GM15510 (cell line): ENCODE measurements around the gene KSR1.

Source experiments
- POLR2A ChIP-seq: IDR thresholded peaks from 3 replicates; pipeline ENCODE4 v1.6.1; 2011; ENCODE audit warnings: borderline replicate concordance; ENCODE audit not compliant: insufficient read length; ENCODE audit errors: extremely low read depth

Gene KSR1

DNA sequence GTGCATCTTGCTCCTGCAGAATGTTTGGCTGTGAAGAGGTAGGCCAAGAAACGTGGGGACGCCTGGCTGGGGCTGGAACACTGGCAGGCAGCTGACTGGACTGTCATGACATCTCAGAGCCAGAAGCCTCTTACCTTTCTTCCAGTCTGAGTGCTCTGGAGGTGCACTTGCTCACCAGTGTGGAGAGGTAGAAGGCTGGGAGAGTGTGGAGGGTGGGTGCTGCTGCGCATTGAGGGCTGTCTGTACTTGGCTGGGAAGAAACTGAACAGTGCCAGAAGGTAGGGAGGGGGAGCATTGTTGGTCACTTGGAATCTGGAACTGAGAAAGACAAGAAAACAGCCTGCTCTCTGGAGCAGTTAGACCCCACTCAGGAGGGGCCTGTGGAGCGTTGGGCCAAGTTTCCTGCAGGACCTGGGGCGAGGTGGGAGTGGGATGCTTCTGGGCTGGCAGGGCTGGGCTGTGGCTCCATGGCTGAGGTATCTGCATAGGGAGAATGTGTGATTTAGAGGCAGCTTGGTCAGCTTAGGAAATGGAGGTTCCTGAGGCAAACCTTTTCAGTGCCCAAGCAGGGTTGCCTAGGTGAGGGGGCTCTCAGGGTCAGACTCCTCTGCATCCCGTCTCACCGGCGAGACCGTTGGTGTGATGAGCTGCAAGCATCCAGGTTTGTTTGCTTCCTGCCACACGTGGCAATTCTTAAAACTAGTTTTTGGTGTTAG, 55.1 kb downstream of the KSR1 start:
- TF ChIP-seq POLR2A = no peak

- TF ChIP-seq POLR2A = no peak
Measured at GRCh38 chr17:27512031-27512430, 55.8 kb downstream of the KSR1 start.

DNA sequence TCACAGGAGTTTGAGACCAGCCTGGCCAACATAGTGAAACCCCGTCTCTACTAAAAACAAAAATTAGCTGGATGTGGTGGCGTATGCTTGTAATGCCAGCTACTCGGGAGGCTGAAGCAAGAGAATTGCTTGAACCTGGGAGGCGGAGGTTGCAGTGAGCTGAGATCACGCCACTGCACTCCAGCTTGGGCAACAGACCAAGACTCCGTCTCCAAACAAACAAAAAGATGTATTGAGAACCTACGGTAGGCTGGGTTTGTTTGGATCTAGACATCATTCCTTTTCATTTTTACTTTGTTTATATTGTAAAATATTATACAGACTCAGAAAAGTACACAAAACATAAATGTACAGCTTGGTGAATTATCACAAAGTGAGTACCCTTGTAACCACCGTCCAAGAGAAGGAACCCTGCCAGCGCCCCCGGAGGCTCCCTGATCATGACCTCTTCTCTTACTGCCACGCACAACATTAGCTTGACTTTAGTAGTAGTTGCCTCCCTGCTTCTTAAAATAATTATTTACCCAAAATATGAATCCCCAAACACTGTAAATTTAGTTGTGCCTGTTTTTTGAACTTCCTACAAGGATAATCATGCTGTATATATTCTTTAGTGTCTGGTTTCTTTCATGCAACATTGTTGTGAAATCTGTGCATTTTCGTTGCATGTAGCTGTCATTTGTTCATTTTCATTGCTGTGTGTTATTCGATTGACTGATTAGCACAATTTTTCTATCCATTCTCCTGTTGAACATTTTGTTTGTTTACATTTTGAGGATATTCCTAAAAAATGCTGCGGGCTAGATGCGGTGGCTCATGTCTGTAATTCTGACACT, 56.5 kb downstream of the KSR1 start:
- no peak for TF ChIP-seq POLR2A

DNA sequence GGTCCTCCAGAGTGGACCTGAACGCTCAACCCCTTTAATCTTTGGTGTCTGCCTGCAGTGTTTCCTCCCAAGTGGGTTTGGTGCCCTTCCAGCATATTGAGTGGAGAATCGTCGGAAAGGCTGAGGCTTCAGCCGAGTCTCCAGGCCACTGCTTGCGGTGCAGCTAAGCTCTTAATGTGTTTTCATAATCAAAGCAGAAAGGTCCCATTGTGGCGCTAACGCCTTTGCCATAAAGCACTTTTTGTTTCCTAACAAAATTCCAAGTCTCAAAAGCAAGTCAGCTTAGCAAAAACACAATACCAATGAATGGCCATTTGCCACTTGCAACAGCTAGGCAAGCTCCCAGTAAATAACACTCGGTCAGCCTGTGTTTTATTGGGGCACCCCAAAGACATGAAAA, 57.6 kb downstream of the KSR1 start:
- TF ChIP-seq POLR2A = no peak

GRCh38 chr17:27514595-27515413, 58.6 kb downstream of the KSR1 start:
- no peak for TF ChIP-seq POLR2A

DNA sequence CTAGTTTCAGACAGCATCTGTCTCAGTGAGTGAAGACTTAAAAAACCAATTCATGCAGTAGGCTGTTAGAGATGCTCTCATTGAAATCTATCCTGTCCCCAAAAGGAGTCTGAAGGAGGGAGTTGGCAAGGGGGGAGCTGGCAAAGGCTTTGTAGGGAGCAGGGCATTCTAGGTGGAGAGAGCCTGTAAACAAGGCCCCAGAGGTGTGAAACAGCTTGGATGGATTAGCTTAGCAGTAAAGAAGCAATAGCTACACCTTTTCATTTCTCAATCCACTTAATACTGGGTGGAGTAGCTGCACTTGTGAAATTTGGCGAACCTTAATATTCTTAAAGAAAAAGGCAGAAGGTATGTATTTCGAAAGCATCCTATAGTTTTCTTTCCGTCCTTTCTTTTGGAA, 61.8 kb downstream of the KSR1 start:
- no peak for TF ChIP-seq POLR2A

DNA sequence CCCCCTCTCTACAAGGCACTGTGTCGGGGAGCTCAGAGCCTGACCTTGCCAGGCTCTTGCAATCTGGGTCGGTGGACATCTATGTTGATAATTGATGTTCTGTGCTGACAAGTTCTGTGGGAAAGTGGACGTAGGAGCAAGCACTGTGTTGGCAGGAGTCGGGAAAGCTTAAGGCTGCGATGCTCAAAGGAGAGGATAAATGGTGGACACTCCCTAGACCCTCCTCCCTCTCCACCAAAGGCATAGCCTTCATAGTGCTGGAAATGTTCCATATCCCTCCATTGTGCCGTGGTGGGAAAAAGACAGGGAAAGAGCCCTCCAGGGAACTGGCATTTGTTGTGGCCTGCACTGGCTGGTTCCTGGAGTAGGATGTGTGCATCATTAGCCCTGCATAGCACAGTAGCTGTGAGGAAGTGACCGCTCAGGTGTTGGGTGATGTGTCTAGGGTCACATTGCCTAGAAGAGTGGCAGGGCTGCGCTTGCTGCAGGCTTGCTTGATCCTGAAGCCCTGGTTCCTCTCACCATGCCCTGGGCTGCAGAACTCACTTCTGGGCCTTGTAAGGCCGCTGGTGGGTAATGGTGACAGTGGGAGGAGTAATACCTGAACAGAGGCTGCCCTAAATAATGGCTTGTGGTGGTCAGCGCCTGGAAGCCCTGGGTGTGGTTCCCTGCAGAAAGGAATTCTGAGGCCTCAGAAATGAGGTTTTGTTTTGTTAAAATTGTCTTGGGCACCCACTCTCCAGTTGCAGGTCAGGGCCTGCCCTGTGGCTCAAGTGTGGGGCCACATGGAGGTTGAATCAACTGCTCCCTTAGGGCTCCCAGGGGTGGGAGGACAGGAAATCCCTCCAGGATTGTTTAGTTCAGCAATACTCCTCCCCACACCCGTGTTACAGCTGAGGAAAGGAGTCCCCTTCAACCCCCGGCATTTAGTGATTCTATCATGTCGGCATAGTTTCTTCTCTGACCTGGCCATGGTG, 62.6 kb downstream of the KSR1 start:
- no peak for TF ChIP-seq POLR2A

DNA sequence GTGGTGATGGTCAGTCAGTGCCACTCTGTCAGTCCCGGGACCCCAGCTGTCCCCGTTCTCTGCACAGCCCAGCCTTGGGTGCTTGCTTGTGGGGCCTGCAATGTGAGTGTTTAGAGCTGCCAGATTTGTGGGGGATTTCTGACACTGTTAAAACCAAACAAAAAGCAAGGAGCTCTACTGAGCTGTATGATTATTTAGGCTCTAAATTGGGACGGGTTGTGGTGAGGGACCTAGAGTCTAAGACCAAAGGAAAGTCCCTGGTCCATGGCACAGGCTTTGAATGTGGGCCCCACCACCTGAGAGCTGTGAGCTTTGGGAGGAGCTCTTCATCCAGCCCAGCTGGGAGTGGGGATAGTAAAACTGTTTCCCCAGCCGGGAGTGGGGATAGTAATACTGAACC, 63.3 kb downstream of the KSR1 start:
- TF ChIP-seq POLR2A = no peak

DNA sequence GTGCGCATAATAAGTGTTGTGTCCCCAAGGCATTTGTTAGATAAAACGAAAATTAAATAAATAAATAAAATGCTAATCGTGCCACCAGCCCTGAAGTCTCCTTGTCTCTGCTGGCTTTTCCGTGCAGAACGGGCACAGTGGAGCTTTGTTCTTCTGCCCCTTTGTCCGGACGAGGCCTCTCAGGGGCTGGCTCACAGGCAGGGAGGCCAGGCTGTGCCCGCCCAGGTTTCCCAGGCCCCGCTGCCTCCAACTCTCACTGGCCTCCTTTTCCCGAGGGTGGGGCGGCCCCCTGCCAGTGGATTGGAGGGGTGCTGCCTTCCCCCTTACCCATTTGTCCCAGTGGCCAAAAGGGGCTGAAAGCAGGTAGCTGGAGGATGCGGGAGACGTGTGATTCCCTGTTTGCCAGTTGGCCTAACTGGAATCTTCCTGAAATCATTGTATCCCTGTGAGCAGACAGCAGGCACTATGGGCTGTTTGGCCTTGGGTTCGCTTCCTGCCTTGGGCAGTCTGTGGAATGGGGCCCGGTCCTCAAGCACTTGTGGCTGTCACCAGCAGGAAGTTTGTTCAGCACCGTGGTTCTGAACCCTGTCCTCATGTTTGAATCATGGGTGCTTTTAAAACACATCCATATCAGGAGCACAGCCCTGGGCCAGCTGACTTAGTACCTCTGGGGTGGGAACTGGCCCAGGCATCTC, 64.4 kb downstream of the KSR1 start:
- TF ChIP-seq POLR2A = no peak

DNA sequence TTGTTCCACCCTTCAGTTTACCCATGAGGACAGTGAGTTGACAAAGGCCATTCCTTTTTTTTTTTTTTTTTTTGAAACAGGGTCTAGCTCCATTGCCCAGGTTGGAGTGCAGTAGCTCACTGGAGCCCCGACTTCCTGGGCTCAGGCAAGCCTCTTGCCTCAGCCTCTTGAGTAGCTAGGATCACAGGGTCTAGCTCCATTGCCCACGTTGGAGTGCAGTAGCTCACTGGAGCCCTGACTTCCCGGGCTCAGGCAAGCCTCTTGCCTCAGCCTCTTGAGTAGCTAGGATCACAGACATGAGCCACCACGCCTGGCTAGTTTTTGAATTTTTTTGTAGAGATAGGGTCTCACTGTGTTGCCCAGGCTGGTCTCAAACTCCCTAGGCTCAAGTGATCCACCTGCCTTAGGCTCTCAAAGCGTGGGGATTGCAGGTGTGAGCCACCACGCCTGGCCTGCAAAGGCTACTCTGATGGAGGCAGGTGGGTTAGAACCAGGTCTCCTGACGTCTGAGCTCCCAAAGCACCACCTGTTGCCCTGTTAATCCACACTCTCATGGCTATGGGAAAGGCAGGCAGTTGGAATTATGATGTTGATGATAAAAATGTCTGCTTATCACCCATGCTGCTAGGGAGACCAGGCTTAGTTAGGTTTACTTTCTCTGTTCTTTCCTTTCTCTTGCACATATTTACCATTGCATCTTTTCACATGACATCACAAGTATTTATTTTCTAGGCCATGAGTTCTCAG, 65.2 kb downstream of the KSR1 start:
- no peak for TF ChIP-seq POLR2A

GRCh38 chr17:27522028-27522635, 65.9 kb downstream of the KSR1 start:
- TF ChIP-seq POLR2A = no peak

DNA sequence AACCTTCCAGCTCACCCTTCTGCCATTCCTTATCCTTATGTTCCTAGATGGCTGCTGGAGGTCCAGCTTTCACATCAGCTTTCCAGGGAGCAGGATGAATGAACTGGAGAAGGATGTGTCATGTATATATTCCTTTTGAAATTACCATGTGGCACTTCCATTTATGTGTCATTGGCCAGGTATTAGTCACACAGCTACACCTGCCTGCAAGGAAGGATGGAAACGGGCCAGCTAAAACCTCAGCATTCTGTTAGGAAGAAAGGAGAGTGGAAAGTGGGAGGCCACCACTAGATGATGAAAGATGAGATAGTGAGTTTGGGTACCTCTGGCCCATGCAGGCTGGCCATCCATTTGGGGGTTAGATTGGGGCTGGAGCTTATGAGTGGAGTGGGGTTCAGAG, 67.5 kb downstream of the KSR1 start:
- no peak for TF ChIP-seq POLR2A

- TF ChIP-seq POLR2A = no peak
Measured at GRCh38 chr17:27524594-27524993, 68.3 kb downstream of the KSR1 start.

- TF ChIP-seq POLR2A = no peak
Measured at GRCh38 chr17:27525316-27525715, 69.1 kb downstream of the KSR1 start.
